OCI-LY7 (cell line): ENCODE data around the gene EPS8L3. TPM values are rescaled to one million over a fixed set of nuclear protein-coding genes. Genes with fewer than 3 reads are reported as not detected.
A peak's percentile ranks its signal among the peaks of the same experiment; 100 is the strongest.

Experiments
- BruUV-seq: library from RNA; stranded (reverse); fragments of 400-500 nt; replicated peaks from 2 replicates; lab custom pipeline; 2021; lab: Mats Ljungman, UMichigan
- CTCF ChIA-PET: fragments of 300-600 bp; sonication (Branson Sonifier 250); formaldehyde crosslinking; loops from one replicate; lab custom pipeline; 2022; ENCODE audit warnings: antibody characterized with exemption; ENCODE audit not compliant: unreplicated experiment; lab: Charles Lee
- POLR2A ChIA-PET: fragments of 300-600 bp; sonication (Branson Sonifier 250); formaldehyde crosslinking; loops from one replicate; lab custom pipeline; 2022; ENCODE audit warnings: antibody characterized with exemption; lab: Charles Lee
- DNase-seq: peaks from one replicate; pipeline ENCODE4 v3.0.0-alpha.2; 2015; ENCODE audit warnings: low spot score
- H2AFZ ChIP-seq: fragments of 200-600 bp; sonication (generic), shearing (Covaris generic); 2 replicates; pipeline ENCODE4 v1.6.1; 2014; ENCODE audit warnings: mild to moderate bottlenecking, antibody characterized with exemption, low read length, moderate library complexity
- H3K27ac ChIP-seq: fragments of 200-600 bp; sonication (generic); 2 replicates; pipeline ENCODE4 v1.5.1; 2014; ENCODE audit warnings: mixed run types, low read depth, mild to moderate bottlenecking, moderate library complexity, low read length, inconsistent platforms; ENCODE audit not compliant: poor library complexity, severe bottlenecking
- H3K36me3 ChIP-seq: fragments of 200-600 bp; sonication (generic); 2 replicates; pipeline ENCODE4 v1.6.1; 2014; ENCODE audit warnings: mild to moderate bottlenecking, antibody characterized with exemption, low read length, moderate library complexity, mixed read lengths; ENCODE audit not compliant: insufficient read depth
- H3K4me1 ChIP-seq: fragments of 200-600 bp; sonication (generic); 2 replicates; pipeline ENCODE4 v1.5.1; 2014; ENCODE audit warnings: mild to moderate bottlenecking, low read length; ENCODE audit not compliant: insufficient read depth, poor library complexity, severe bottlenecking
- H3K4me2 ChIP-seq: fragments of 200-600 bp; sonication (generic); 2 replicates; pipeline ENCODE4 v1.6.1; 2014; ENCODE audit warnings: mild to moderate bottlenecking, low read length
- H3K4me3 ChIP-seq: fragments of 200-600 bp; sonication (generic); 2 replicates; pipeline ENCODE4 v1.5.1; 2014; ENCODE audit warnings: mild to moderate bottlenecking, low read depth, low read length; ENCODE audit not compliant: poor library complexity, severe bottlenecking
- H3K79me2 ChIP-seq: fragments of 200-600 bp; sonication (generic); 2 replicates; pipeline ENCODE4 v1.6.1; 2016; ENCODE audit warnings: low read depth, mild to moderate bottlenecking, low read length, moderate library complexity, mixed read lengths; ENCODE audit not compliant: insufficient read depth
- H3K9me2 ChIP-seq: fragments of 200-600 bp; sonication (generic); 2 replicates; pipeline ENCODE4 v1.6.1; 2016; ENCODE audit warnings: mild to moderate bottlenecking, low read length, mixed read lengths; ENCODE audit not compliant: insufficient read depth
- H3K9me3 ChIP-seq: fragments of 200-600 bp; sonication (generic); 2 replicates; pipeline ENCODE4 v1.6.1; 2014; ENCODE audit warnings: mild to moderate bottlenecking, mixed run types, low read length, mixed read lengths
- H4K20me1 ChIP-seq: fragments of 200-600 bp; sonication (generic); 2 replicates; pipeline ENCODE4 v1.6.1; 2014; ENCODE audit warnings: mild to moderate bottlenecking, antibody characterized with exemption, low read length, moderate library complexity, mixed read lengths; ENCODE audit not compliant: insufficient read depth
- CTCF ChIP-seq: fragments of 200-600 bp; sonication (generic); conservative IDR thresholded peaks from 2 replicates; pipeline ENCODE4 v1.5.1; 2014; ENCODE audit warnings: mild to moderate bottlenecking, antibody characterized with exemption, low read length, moderate library complexity, mixed read lengths
- EZH2phosphoT487 ChIP-seq: fragments of 200-600 bp; sonication (generic); IDR thresholded peaks from 2 replicates; pipeline ENCODE4 v1.6.1; 2018; ENCODE audit warnings: low read depth, borderline replicate concordance, mild to moderate bottlenecking, mixed run types, antibody characterized with exemption, low read length, moderate library complexity, mixed read lengths
- intact Hi-C: fragments of 100-400 bp; cut with micrococcal nuclease; formaldehyde crosslinking; loops from one replicate; pipeline ENCODE4 v1.10.0; 2022; ENCODE audit not compliant: unreplicated experiment
- total RNA-seq, 2 experiments: library from RNA; depleted of rRNA in 1 of 2; stranded (reverse); fragments of >200 nt in 1 of 2; shearing (Covaris generic) in 1 of 2; gene quantifications; 2 replicates each; pipeline ENCODE4 v1.2.3, GENCODE V29; 2014 to 2022

EPS8L3 gene
- total RNA-seq, 2 experiments from 2014 or later: not detected

- Histone ChIP-seq H3K4me1 (no peaks in the 10 kb centered on the region), H3K9me3 (no peaks in the 10 kb centered on the region), H3K4me2 (no peak overlapping the region), H2AFZ (no peak overlapping the region), H3K4me3 (no peak overlapping the region), H3K27ac (no peak overlapping the region), H4K20me1 (no peaks in the 10 kb centered on the region), H3K36me3 (no peaks in the 10 kb centered on the region), H3K9me2 (no peaks in the 10 kb centered on the region), H3K79me2 (no peaks in the 10 kb centered on the region)
- intact Hi-C loops: no loop called here
- BruUV-seq: no TSS peak
- ChIA-PET POLR2A (no interaction called here), CTCF (interaction anchor here (1.0 to 4.8 kb wide), 3 partner anchors 12 to 209 kb away, joined by 3 to 49 read pairs (median 20); partner anchors contain the start of genes AHCYL1 and EPS8L3)
- no peak for TF ChIP-seq EZH2phosphoT487
- no peak for TF ChIP-seq CTCF
- DNase-seq: no peak
These were observed 11.7 kb upstream of the EPS8L3 start for GRCh38 chr1:109775398-109775797.

- Histone ChIP-seq H3K27ac (no peak overlapping the region), H3K9me2 (no peaks in the 10 kb centered on the region), H2AFZ (no peak overlapping the region), H3K9me3 (no peaks in the 10 kb centered on the region), H3K4me3 (no peak overlapping the region), H3K36me3 (no peaks in the 10 kb centered on the region), H4K20me1 (no peaks in the 10 kb centered on the region), H3K4me2 (no peak overlapping the region), H3K79me2 (no peaks in the 10 kb centered on the region), H3K4me1 (no peaks in the 10 kb centered on the region)
- ChIA-PET CTCF (interaction anchor here (0.7 to 4.8 kb wide), 6 partner anchors 14 to 290 kb away, joined by 3 to 49 read pairs (median 4); partner anchors contain the start of genes AHCYL1 and ATXN7L2), POLR2A (interaction anchor here (0.5 to 0.8 kb wide), 2 partner anchors 27 to 97 kb away, joined by 3 to 4 read pairs; no protein-coding TSS in a partner anchor)
- no peak for DNase-seq
- 0 out of 2 replicates have a peak, but pooled peaks have one; percentile 3 for TF ChIP-seq CTCF
- TF ChIP-seq EZH2phosphoT487: no peak
- no TSS peak for BruUV-seq
- intact Hi-C loops: loop anchor here (1.0 to 5.0 kb wide), 2 partner anchors 132 to 228 kb away; no protein-coding TSS in a partner anchor
These were observed 10.3 kb upstream of the EPS8L3 start for GRCh38 chr1:109773900-109774485.
